Ascending aorta (tissue), 2 donors: ENCODE measurements around the gene SUN5. TPM values are rescaled to one million over a fixed set of nuclear protein-coding genes. Genes with fewer than 3 reads are reported as not detected.

Source experiments
- DNase-seq, 2 donors: peaks; one replicate each; pipeline ENCODE4 v3.0.0-alpha.2; 2019; ENCODE audit warnings: low spot score in 2 of 2
- H3K27ac ChIP-seq, 2 donors: fragments of 200-600 bp; sonication (generic); one replicate each; pipeline ENCODE4 v1.5.1; 2016 to 2017; ENCODE audit warnings: mild to moderate bottlenecking in 1 of 2
- H3K27me3 ChIP-seq: fragments of 200-600 bp; sonication (generic); one replicate; pipeline ENCODE4 v1.5.1; 2017
- H3K36me3 ChIP-seq, 2 donors: fragments of 200-600 bp; sonication (generic); one replicate each; pipeline ENCODE4 v1.5.1; 2016
- H3K4me1 ChIP-seq, 2 donors: fragments of 200-600 bp; sonication (generic); one replicate each; pipeline ENCODE4 v1.5.1; 2016 to 2017; ENCODE audit warnings: mild to moderate bottlenecking in 1 of 2
- H3K4me3 ChIP-seq, 2 donors: fragments of 200-600 bp; sonication (generic); one replicate each; pipeline ENCODE4 v1.5.1; 2016 to 2017; ENCODE audit warnings: mild to moderate bottlenecking in 1 of 2
- H3K9me3 ChIP-seq, 2 donors: fragments of 200-600 bp; sonication (generic); one replicate each; pipeline ENCODE4 v1.5.1; 2016
- CTCF ChIP-seq, 3 experiments: fragments of 200-600 bp in 2 of 3; fragments of 450-650 bp in 1 of 3; sonication (generic) in 2 of 3; IDR thresholded peaks; one replicate each; pipeline ENCODE4 v1.5.1; 2016 to 2019; ENCODE audit warnings: antibody characterized with exemption in 3 of 3, mild to moderate bottlenecking in 1 of 3, moderate library complexity in 1 of 3
- intact Hi-C: fragments of 100-400 bp; cut with DNase I; formaldehyde crosslinking; loops from one replicate; pipeline ENCODE4 v1.15.1; 2023
- total RNA-seq: library from RNA; depleted of rRNA; stranded (reverse); fragments of >200 nt; gene quantifications from one replicate; pipeline ENCODE4 v1.1.0, GENCODE V29; 2016

SUN5 gene
- total RNA-seq, 1 donor from 2014 or later, result not detected

- no peaks in the 10 kb centered on the region for H3K36me3 ChIP-seq
- no peaks in the 10 kb centered on the region for H3K27me3 ChIP-seq
- intact Hi-C loops, result no loop called here
- DNase-seq, result no peak
- no peaks in the 10 kb centered on the region for H3K9me3 ChIP-seq
- no peaks in the 10 kb centered on the region for H3K4me1 ChIP-seq
- no peak overlapping the region for H3K27ac ChIP-seq
- TF ChIP-seq CTCF (IDR thresholded peaks at IDR 0.05), result no peak
- H3K4me3 ChIP-seq, result no peak overlapping the region
Measured at GRCh38 chr20:33034901-33035492, 30.8 kb upstream of the SUN5 start.

- intact Hi-C loops, result no loop called here
- no peaks in the 10 kb centered on the region for H3K4me1 ChIP-seq
- no peak overlapping the region for H3K27ac ChIP-seq
- TF ChIP-seq CTCF (IDR thresholded peaks at IDR 0.05), result no peak
- no peaks in the 10 kb centered on the region for H3K36me3 ChIP-seq
- H3K4me3 ChIP-seq, result no peak overlapping the region
- no peaks in the 10 kb centered on the region for H3K9me3 ChIP-seq
- H3K27me3 ChIP-seq, result no peaks in the 10 kb centered on the region
- DNase-seq, result no peak
Measured at GRCh38 chr20:33034115-33034514, 29.9 kb upstream of the SUN5 start.

GRCh38 chr20:33033381-33033780 lies 29.1 kb upstream of the SUN5 start:
- TF ChIP-seq CTCF (IDR thresholded peaks at IDR 0.05), result no peak
- H3K27ac ChIP-seq, result no peak overlapping the region
- no peaks in the 10 kb centered on the region for H3K27me3 ChIP-seq
- H3K9me3 ChIP-seq, result no peaks in the 10 kb centered on the region
- DNase-seq, result no peak
- no peaks in the 10 kb centered on the region for H3K36me3 ChIP-seq
- H3K4me3 ChIP-seq, result no peak overlapping the region
- intact Hi-C loops, result no loop called here
- no peaks in the 10 kb centered on the region for H3K4me1 ChIP-seq

- Histone ChIP-seq H3K27me3 (no peaks in the 10 kb centered on the region), H3K9me3 (no peaks in the 10 kb centered on the region), H3K36me3 (no peaks in the 10 kb centered on the region), H3K4me3 (no peak overlapping the region), H3K27ac (no peak overlapping the region), H3K4me1 (no peaks in the 10 kb centered on the region)
- TF ChIP-seq CTCF (IDR thresholded peaks at IDR 0.05), result no peak
- intact Hi-C loops, result no loop called here
- DNase-seq, result no peak
Measured at GRCh38 chr20:33032555-33032954, 28.3 kb upstream of the SUN5 start.

- Histone ChIP-seq H3K4me3 (no peak within 1 kb of the TSS), H3K27ac (no peak within 1 kb of the TSS), H3K27me3 (no peaks in the 10 kb centered on the region), H3K36me3 (no peaks in the 10 kb centered on the region), H3K9me3 (no peaks in the 10 kb centered on the region), H3K4me1 (no peaks in the 10 kb centered on the region)
- intact Hi-C loops, result no loop called here
- no peak for DNase-seq
- TF ChIP-seq CTCF (IDR thresholded peaks at IDR 0.05), result no peak
Measured at GRCh38 chr20:33031531-33031930, 27.3 kb upstream of the SUN5 start, which contains the start of gene BPIFB6. Gene BPIFB6, plus strand, starts transcription at chr20:33031648. Its CDS starts 0 bp downstream, at chr20:33031648.

- H3K9me3 ChIP-seq, result no peaks in the 10 kb centered on the region
- intact Hi-C loops, result no loop called here
- no peak overlapping the region for H3K4me3 ChIP-seq
- DNase-seq, result no peak
- H3K27me3 ChIP-seq, result no peaks in the 10 kb centered on the region
- TF ChIP-seq CTCF (IDR thresholded peaks at IDR 0.05), result no peak
- H3K27ac ChIP-seq, result no peak overlapping the region
- no peaks in the 10 kb centered on the region for H3K36me3 ChIP-seq
- H3K4me1 ChIP-seq, result no peaks in the 10 kb centered on the region
Measured at GRCh38 chr20:33030569-33030968, 26.3 kb upstream of the SUN5 start.
